ENCODE measurements around the gene VRK2. TPM values are rescaled to one million over a fixed set of nuclear protein-coding genes. Genes with fewer than 3 reads are reported as not detected.
"Not testable (repeated sequence)": the region's sequence is repeated elsewhere in the genome, so short reads cannot be mapped to it uniquely, and the experiment has no call there.

VRK2 gene
- total RNA-seq, 2 donors from 2014 or later, result 20.5 to 27.2 TPM

- DNase-seq, result no peak
- no peak for TF ChIP-seq CTCF (IDR thresholded peaks at IDR 0.05)
- no peaks in the 10 kb centered on the region for H3K9me3 ChIP-seq
- no peaks in the 10 kb centered on the region for H3K36me3 ChIP-seq
- no peaks in the 10 kb centered on the region for H3K4me1 ChIP-seq
- no peak overlapping the region for H3K9ac ChIP-seq (ENCODE audit: low read depth in 2 of 2, low read length in 2 of 2)
- no peak overlapping the region for H3K27ac ChIP-seq
- H3K4me3 ChIP-seq, result no peak overlapping the region
- intact Hi-C loops (cut with DNase I), result no loop called here
- no peaks in the 10 kb centered on the region for H3K27me3 ChIP-seq
Measured at GRCh38 chr2:58109481-58109880, 62.9 kb downstream of the VRK2 start.

- intact Hi-C loops (cut with DNase I), result no loop called here
- no peaks in the 10 kb centered on the region for H3K36me3 ChIP-seq
- no peaks in the 10 kb centered on the region for H3K9me3 ChIP-seq
- no peak for DNase-seq
- H3K4me3 ChIP-seq, result no peak overlapping the region
- H3K9ac ChIP-seq (ENCODE audit: low read depth in 2 of 2, low read length in 2 of 2), result no peak overlapping the region
- H3K4me1 ChIP-seq, result no peaks in the 10 kb centered on the region
- H3K27me3 ChIP-seq, result no peaks in the 10 kb centered on the region
- no peak overlapping the region for H3K27ac ChIP-seq
- no peak for TF ChIP-seq CTCF (IDR thresholded peaks at IDR 0.05)
Measured at GRCh38 chr2:58110765-58111164, 64.2 kb downstream of the VRK2 start.

- H3K4me3 ChIP-seq; H3K4me1 ChIP-seq; intact Hi-C loops (cut with DNase I); H3K9ac ChIP-seq (ENCODE audit: low read depth in 2 of 2, low read length in 2 of 2); H3K9me3 ChIP-seq; H3K36me3 ChIP-seq; DNase-seq; H3K27me3 ChIP-seq: not testable (repeated sequence)
- H3K27ac ChIP-seq, result peak overlapping the region; percentile 65
Measured at GRCh38 chr2:58113563-58113962, 67.0 kb downstream of the VRK2 start.

GRCh38 chr2:58120626-58121229, 74.1 kb downstream of the VRK2 start:
- no peaks in the 10 kb centered on the region for H3K27me3 ChIP-seq
- no peak for TF ChIP-seq CTCF (IDR thresholded peaks at IDR 0.05)
- no peak overlapping the region for H3K27ac ChIP-seq
- intact Hi-C loops (cut with DNase I), result no loop called here
- no peaks in the 10 kb centered on the region for H3K9me3 ChIP-seq
- H3K9ac ChIP-seq (ENCODE audit: low read depth in 2 of 2, low read length in 2 of 2), result no peak overlapping the region
- DNase-seq, result no peak
- no peak overlapping the region for H3K4me3 ChIP-seq
- H3K4me1 ChIP-seq, result no peaks in the 10 kb centered on the region
- H3K36me3 ChIP-seq, result no peaks in the 10 kb centered on the region

GRCh38 chr2:58122040-58122439, 75.4 kb downstream of the VRK2 start:
- no peaks in the 10 kb centered on the region for H3K27me3 ChIP-seq
- no peaks in the 10 kb centered on the region for H3K4me1 ChIP-seq
- no peak for DNase-seq
- H3K9me3 ChIP-seq, result no peaks in the 10 kb centered on the region
- H3K4me3 ChIP-seq, result no peak overlapping the region
- no peak overlapping the region for H3K27ac ChIP-seq
- intact Hi-C loops (cut with DNase I), result no loop called here
- TF ChIP-seq CTCF (IDR thresholded peaks at IDR 0.05), result no peak
- no peak overlapping the region for H3K9ac ChIP-seq (ENCODE audit: low read depth in 2 of 2, low read length in 2 of 2)
- H3K36me3 ChIP-seq, result no peaks in the 10 kb centered on the region

GRCh38 chr2:58122540-58122939, 75.9 kb downstream of the VRK2 start:
- H3K27me3 ChIP-seq, result no peaks in the 10 kb centered on the region
- no peaks in the 10 kb centered on the region for H3K36me3 ChIP-seq
- no peak overlapping the region for H3K27ac ChIP-seq
- no peak for TF ChIP-seq CTCF (IDR thresholded peaks at IDR 0.05)
- no peaks in the 10 kb centered on the region for H3K9me3 ChIP-seq
- no peaks in the 10 kb centered on the region for H3K4me1 ChIP-seq
- no peak for DNase-seq
- intact Hi-C loops (cut with DNase I), result no loop called here
- H3K9ac ChIP-seq (ENCODE audit: low read depth in 2 of 2, low read length in 2 of 2), result no peak overlapping the region
- H3K4me3 ChIP-seq, result no peak overlapping the region

Data from colonic mucosa (tissue), 4 donors.